HG03108 (cell line): ENCODE measurements around the gene ZNF524.

Experiments used
- ATAC-seq: cut with Tn5 transposase; IDR thresholded peaks from one replicate; pipeline ENCODE4 v1.9.1; 2021; ENCODE audit warnings: moderate library complexity; ENCODE audit not compliant: unreplicated experiment

ZNF524 gene

DNA sequence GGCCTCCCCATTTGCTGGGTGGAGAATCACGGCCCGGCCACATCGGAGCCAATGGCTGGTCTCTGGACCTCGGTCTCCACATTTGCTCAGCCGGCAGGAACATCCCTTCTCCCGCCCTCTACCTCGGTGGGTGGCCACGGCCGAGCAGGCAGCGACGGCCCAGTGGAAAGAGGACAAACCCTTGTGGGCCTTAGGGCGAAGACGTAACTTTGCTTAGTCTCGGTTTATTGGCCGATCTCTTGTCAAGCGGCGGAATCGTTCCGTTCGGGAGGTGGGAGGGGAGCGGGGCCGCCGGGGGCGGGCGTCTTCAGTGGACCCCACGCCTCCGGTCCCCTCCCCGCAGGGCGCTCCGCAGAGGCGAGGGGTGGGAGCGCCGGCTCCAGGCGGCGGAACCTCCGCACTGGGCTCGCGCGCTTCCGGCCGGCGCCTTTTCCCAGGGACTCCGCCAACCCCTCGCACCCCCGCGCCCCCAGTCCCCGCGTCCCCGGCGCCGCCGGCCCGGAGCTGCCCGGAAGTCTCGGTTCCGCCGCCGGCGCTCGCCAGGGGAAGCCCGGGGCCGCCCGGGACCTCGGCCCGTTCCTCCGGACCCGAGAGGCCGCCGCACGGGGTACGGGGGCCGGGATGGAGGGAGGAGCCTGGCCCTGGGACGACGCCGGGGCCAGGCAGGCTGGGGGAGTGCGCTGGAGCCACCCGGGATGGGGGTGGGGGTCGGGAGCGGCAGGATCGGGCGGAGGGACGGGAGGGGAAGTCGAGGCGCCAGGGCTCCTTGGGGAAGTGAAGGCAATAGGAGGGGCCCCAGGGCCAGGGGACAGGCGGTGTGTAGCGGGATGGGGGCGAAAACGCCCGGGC is 40.7 kb downstream of the ZNF524 start, which contains the start of gene ZNF580:
Gene ZNF580 (plus strand): TSS at position 426 of the 849 bp plus-strand sequence. CDS start 1,507 bp downstream, outside the sequence.
- no peak for ATAC-seq

DNA sequence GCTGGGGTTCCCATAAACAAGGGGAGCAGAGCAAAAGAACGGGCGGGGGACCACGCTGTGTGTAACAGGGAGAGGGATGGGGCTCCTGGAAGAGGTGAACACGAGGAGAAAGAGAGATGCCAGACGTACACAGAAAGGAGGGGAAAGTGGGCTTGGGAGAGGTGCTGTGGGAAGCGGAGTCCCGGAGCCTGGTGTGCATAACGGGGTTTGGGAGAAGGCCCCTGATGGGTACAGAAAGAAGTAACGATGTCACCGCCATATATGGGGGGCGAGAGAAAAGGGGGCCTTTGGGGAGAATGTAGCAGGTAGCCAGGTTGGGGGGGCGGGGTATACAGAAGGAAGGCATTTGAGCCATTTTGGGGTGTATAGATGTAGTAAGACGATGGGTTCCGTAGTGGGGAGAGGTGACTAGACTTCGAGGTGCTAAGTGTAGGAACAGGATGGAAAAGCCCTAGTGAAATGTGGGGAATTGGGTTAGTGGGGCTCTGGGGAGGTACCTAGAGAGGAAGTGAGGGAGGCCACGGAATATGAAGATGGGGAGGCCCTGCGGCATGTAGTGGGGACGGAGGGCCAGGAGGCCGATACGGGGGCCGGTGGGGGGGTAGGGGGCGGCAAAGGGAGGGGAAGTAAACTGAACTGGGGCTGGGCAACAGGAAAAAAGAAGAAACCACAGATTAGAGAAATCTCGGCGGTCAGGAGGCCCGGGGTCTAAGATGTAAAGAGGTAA is 41.5 kb downstream of the ZNF524 start:
- no peak for ATAC-seq

DNA sequence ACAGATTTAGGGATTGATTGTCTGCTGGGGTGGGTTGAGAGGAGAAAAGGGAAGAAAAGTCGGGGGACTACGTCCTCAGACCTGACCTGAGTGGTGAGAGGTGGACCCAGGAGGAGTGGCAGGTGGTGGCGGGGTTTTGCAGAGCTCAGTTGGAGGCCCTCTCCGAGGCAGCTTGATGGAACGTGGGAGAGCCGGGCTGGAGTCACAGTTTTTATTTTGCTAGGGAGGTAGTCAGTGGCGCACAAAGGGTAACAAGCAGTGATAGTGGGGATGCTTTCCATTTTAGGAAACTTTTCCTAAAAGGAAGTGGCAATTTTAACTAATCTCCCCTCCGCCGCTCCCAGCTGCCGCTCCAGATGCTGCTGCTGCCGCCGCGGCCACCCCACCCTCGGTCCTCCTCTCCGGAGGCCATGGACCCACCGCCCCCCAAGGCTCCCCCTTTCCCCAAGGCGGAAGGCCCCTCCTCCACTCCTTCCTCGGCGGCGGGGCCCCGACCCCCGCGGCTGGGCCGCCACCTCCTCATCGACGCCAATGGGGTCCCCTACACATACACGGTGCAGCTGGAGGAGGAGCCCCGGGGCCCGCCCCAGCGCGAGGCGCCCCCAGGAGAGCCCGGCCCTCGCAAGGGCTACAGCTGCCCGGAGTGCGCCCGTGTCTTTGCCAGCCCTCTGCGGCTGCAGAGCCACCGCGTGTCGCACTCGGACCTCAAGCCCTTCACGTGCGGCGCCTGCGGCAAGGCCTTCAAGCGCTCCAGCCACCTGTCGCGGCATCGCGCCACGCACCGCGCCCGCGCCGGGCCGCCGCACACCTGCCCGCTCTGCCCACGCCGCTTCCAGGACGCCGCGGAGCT is 42.3 kb downstream of the ZNF524 start:
- ATAC-seq, result peak; percentile 6

DNA sequence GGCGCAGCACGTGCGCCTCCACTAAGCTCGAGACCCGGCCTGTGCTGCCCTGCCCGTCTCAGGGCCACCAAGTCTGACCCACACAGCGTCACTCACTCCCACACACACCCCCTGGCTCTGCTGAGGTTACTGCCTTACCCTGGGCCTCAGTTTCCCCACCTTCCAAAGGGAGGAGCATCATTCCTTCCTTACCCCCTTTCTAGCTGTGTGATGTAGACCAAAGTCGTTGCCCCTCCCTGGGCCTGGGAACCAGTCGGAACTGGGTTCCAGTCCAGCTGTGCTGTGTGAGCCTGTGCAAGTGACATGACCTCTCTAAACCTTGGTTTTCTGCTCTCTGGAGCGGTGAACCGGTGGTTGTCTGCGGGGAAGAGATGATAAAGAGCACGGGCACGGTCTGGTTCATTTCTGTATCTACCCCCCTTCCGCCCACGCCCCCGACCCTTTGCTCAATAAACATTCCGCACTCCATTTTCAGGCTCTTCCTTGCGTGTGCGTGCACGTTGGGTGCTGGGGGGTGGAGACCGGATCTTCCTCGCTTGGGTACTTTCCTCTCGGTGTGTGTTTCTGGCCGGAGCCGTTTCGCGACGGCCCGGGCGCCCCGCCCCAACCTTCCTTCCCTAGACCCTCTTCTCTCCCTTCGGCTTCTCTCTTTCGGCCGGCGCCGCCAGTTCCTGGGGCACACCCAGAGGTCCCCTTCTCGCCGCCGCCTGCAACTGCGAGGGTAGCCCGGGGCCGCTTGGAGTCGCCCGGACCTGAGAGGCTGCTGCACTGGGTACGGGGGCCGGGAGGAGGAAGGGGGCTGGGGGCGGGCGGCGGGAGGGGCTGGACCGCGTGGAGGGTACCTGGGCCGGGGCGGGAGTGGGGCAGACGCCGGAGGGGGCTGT is 43.2 kb downstream of the ZNF524 start, which contains the start of gene ZNF581:
Gene ZNF581 (plus strand): TSS at position 647 of the 884 bp plus-strand sequence. CDS start 923 bp downstream, outside the sequence.
- ATAC-seq, result peak; percentile 24

DNA sequence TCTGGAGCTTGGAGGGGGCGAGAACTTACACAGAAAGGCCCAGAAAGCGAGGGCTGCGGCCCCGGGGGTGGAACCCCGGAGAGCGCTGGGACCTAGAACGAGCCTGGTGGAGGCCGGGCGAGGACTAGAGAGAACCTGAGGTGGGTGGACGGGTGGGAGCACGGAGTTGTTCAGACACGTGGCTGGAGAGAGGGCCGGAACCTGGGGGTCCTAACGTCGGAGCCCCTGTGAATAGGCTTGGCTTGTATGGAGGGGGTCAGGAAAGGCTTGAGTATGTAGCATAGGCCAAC is 43.7 kb downstream of the ZNF524 start:
- ATAC-seq, result no peak

DNA sequence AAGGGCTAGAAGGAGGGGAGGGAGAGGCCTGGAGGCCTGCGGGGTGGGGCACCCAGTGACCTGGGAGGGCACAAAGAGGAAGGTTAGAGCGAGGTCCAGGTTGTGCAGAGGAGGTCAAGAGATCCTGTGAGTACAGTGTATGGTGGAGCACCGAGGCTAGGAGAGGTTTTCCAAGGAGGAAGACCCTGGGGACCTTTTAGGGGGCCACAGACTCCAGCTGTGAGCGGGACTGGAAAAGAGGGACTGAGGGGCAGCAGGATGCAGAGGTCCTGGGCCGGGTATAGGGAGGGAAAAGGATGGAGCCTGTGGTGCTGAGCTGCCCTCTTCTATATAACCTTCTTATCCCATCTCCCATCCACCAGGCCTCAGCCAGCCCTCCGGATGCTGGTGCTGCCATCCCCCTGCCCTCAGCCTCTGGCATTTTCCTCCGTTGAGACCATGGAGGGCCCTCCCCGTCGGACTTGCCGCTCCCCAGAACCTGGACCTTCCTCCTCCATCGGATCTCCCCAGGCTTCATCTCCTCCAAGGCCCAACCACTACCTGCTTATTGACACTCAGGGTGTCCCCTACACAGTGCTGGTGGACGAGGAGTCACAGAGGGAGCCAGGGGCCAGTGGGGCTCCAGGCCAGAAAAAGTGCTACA is 44.2 kb downstream of the ZNF524 start:
- ATAC-seq, result no peak

DNA sequence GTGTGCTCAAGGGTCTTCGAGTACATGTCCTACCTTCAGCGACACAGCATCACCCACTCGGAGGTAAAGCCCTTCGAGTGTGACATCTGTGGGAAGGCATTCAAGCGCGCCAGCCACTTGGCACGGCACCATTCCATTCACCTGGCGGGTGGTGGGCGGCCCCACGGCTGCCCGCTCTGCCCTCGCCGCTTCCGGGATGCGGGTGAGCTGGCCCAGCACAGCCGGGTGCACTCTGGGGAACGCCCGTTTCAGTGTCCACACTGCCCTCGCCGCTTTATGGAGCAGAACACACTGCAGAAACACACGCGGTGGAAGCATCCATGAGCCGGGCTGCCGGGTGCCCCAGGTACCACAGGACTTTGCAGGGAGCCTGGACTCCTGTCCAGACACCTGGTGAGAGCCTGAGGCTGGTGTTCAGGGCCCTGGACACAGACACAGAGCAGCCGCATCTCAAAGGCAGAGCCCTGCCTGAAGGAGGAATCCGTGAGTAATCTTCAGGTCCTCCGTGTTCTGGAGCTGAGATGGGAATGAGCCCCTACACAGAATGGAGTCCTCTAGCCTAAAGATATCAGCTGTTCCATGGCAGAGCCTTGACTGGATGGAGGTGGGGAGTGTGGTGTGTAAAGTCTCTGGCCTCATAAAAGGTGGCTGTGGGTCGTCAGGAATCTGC is 44.9 kb downstream of the ZNF524 start:
- no peak for ATAC-seq

DNA sequence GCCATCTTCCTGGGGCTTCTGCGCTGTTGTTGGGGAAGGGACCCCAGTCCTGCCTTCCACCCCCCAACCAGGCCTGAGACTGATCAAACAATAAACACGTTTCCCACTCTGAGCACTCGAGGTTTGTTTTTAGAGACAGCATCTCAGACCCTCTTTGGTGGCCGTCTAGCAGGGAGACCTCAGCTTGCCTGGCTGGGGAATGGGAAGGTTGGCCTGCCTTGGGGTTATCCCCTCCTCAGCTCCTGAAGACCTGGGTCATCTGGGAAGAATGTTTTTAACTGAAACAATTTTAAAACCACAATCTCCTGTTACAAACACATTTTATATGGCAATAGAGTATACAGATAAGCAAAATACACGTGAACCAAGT is 45.4 kb downstream of the ZNF524 start:
- ATAC-seq, result no peak

DNA sequence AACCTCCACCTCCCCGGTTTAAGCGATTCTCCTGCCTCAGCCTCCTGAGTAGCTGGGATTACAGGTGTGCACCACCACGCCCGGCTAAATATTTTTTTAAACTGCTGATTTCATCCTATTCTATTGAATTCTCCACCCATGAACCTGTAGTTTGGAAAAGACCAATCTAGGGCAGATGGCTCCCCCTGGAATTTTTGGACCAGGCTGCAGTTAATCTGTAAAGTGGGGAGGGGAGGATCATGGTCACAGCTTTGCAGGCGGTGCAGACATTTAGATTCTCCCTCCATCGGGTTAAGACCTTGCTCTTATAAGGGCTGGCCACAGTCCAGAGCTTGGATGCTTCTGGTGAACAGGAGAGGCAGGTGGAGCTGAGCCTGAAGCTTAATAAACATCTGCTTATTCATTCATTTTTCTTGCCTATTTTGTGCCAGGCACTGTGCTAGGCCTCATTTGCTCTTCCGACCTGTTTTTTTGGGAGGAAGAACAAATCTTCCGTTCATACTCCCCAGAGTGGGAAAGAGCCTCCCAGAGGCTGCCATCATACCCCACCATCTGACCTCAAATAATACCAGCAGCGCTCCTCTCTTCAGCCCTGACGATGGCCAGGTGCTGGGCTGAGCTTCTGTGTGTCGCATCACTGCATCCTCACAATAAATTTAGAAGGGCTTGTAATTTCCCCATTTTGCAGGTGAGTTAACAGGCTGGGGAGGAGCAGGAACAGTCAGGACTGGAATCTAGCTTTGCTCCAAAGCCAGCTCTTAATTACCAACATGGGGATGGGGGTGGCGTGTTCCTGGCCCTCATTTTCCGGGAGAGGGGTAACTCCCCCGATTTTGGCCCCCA is 47.0 kb downstream of the ZNF524 start:
- no peak for ATAC-seq

DNA sequence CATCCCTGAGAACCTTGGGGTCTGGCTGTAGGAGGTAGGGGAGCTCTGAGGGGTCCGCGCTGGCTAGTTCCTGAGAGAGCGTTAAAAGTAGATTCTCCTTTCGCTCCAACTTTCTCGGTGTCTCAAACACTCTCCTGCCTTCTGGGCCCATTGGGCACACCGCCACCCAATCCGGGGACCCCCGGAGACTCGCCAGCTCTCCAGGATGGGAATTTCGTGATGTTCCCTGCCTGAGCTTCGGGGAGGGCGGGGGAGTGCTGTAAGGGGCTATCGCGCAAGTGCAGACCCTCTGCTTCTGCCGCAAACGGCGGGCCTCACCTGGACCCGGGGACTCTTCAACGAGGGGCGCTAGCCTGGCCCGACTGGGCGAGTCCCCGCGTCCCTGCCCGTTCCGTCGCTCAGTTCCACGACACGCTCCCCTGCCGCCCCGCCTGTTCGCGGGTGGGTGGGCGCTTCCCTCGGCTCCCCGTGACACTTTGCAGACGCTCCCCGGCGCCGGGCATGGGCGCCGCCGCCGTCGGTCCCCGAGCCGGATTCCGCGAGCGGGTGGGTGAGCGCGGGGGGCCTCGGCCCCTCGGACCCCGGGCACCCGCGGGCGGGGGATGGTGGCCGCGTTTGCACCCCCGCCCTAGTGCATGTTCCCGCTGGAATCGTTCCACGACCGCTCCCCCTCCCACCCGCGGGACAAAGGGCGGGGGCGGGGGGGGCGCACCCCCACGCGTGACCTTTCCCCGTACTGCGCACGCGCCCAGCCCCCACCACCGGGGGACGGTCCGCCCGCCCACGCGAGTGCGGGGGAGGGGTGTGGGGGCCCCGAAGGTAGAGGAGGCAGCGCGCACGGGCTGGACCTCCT is 47.9 kb downstream of the ZNF524 start, which contains the start of gene CCDC106:
Gene CCDC106 (plus strand): TSS at position 481 of the 853 bp plus-strand sequence. CDS start 835 bp downstream, outside the sequence.
- no peak for ATAC-seq

DNA sequence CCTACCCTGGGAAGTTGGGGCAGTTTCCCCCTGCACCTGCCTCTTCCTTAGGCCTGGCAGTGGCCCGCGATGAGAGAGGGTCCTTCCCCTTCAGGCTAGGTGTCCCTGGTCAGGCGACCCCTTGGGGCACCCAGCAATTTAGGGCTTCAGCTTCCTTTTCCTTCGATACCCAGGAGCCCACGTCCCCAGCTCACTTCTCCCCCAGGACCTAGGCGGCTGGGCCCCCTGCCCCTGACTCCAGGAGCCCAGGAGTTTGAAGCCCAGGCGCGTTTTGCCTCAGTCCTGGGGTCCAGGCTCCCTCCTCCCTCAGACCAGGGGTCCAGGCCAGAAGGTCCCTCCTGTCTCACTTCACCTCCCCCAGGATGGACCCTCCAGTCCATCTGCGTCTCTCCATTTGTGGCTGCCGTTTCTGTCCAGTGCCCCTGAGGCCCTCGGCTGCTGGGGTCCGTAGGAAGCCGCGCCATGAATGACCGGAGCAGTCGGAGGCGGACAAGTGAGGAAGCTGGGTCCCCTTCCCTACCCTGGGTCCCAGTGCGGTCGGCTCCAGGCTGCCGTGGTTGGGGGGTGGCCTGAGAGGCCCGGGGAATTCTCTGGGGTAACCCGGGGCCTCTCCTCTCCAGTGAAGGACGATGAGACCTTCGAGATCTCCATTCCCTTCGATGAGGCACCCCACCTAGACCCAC is 48.6 kb downstream of the ZNF524 start:
- no peak for ATAC-seq

DNA sequence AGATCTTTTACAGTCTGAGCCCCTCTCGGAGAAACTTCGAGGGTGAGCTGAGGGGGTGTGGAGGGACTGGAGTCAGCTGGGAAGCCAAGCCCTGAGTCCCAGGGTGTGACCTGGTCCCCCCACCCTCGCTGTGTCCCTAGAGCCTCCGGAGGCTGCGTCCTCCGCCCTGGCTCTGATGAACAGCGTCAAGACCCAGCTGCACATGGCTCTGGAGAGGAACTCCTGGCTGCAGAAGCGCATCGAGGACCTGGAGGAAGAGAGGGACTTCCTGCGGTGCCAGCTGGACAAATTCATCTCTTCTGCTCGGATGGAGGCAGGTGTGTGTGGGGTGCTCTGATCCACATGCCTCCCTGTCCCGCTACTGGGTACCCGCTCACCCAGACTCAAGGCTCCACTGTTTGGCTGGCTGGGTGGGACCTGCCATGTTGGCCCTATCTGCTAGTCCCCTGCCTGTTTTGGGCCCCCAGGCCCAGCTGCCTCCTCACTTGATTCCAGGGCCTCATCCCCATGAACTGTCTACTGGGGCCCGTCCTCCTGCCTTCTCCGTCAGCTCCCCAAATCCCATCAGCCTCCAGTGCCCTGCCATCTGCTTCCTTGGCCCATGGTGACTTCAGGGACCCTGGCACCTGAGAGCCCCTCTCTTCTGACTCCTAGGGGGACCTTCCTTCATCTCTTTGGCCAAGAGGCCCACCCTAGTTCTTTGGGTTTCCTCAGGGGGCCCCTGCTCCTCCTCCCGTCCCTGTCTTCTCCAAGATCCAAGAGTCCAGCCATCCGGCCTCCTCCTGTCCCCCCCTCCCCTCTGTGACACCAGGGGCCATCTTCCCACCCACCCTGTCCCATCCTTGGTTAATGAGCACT is 49.4 kb downstream of the ZNF524 start:
- no peak for ATAC-seq

DNA sequence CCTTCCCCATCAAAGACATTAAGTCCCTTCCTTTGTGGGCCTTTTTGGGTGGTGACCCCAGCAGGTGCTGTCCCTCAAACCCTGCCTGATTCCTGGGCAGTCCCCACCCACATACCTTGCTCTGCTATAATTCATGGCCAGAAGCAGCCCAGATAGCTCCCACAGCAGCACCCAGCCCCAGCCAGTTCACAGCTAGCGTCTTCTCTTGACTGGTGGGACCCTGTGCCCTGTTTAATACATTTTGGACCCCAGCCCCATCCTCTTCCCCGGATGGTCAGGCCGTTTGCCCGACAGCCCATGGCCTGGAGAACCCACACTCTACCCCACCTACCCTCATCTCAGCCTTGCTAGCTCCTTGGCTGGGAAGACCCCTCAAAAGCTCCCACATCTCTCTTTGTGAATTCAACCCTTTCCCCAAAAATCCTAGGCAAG is 50.1 kb downstream of the ZNF524 start:
- no peak for ATAC-seq

DNA sequence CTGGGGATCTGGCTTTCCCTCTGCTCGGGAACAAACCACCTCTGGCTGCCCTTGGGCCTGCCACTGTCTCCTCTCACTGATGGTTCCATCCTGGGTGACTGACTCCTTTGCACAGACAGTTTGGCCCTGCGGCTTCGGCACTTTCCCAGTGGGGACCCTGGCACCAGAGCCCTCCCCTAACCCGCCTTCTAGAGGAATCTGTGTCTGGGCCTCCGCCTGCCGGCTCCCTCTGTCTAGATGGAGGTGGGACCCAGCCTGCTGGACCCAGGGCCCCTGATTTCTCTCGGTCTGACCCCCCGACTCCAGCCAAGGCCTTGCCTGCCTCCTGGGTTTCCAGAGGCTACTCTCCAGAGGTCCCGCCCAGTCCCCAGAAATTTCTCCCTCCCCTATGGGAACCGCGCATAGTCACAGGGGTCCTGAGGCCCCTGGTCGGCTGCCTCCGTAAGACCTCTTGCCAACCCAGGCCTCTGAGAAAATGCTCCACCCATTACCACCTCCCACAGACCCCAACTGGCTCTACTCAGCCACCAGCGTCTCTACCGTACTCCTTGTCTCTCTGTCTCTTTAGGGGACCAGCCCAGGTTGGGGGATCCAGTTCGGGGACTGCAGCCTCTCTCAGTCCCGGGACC is 50.6 kb downstream of the ZNF524 start:
- ATAC-seq, result no peak

DNA sequence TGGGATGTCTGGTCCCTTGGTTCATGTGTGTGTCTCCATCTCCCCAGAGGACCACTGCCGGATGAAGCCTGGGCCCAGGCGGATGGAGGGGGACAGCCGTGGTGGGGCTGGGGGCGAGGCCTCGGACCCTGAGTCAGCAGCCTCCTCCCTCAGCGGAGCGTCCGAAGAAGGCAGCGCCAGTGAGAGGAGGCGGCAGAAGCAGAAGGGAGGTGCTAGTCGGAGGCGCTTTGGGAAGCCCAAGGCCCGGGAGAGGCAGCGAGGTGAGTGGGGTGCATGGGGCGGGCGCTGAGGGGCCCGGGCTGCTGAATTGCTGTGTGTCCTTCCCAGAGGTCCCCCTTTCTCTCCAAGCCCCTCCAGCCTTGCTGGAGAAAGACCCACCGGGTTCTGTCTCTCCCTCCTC is 51.1 kb downstream of the ZNF524 start:
- no peak for ATAC-seq
